Activated T-helper 2 cell treated with anti-CD3 and anti-CD28 coated beads, Interferon-gamma antibody, Interleukin-2, Interleukin-4, amounts not matched to agents 10 μg/mL and 5 μg/mL and 100 μg/mL, durations not matched to agents 14 hours and 24 hours and 36 hours (primary cell): ENCODE measurements around the gene PRPSAP1. TPM values are rescaled to one million over a fixed set of nuclear protein-coding genes. Genes with fewer than 3 reads are reported as not detected.
"Not testable (repeated sequence)": the region's sequence is repeated elsewhere in the genome, so short reads cannot be mapped to it uniquely, and the experiment has no call there.

Experiments
- DNase-seq: peaks from one replicate; pipeline ENCODE4 v3.0.0; 2021; ENCODE audit warnings: low spot score
- H3K27ac Mint-ChIP-seq: one replicate; pipeline ENCODE4 v1.8.0; 2021; ENCODE audit warnings: mixed read lengths
- H3K27me3 Mint-ChIP-seq: one replicate; pipeline ENCODE4 v1.8.0; 2021; ENCODE audit warnings: low read depth, mixed read lengths
- H3K36me3 Mint-ChIP-seq: one replicate; pipeline ENCODE4 v1.8.0; 2021; ENCODE audit warnings: low read depth, mixed read lengths
- H3K4me1 Mint-ChIP-seq: one replicate; pipeline ENCODE4 v1.8.0; 2021; ENCODE audit warnings: low read depth, mixed read lengths
- H3K4me3 Mint-ChIP-seq: one replicate; pipeline ENCODE4 v1.8.0; 2021; ENCODE audit warnings: low read depth, mild to moderate bottlenecking, moderate library complexity, mixed read lengths
- H3K9me3 Mint-ChIP-seq: one replicate; pipeline ENCODE4 v1.8.0; 2021; ENCODE audit warnings: mixed read lengths
- intact Hi-C: fragments of 100-400 bp; cut with micrococcal nuclease; formaldehyde crosslinking; loops from one replicate; pipeline ENCODE4 v1.15.1; 2023
- total RNA-seq: library from RNA; stranded (reverse); gene quantifications from 2 replicates; pipeline ENCODE4 v1.2.3, GENCODE V29; 2022

The PRPSAP1 gene
- total RNA-seq, 1 donor from 2014 or later: 48.2 TPM

DNA sequence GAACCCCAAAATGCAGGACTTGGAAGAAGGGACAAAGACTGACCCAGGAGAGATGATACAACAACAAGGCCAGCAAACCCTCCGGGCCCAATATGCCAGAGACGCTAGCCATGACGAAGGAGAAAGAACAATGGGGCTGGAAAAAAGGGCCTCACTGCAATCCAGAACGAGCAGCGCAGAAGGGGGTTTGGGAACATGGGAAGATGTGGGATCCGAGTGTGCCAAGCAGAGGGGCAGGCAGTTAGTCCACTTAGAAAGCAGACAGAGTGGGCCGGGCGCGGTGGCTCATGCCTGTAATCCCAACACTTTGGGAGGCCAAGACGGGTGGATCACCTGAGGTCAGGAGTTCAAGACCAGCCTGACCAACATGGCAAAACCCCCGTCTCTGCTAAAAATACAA, 6.8 kb downstream of the PRPSAP1 start:
- H3K4me3 Mint-ChIP-seq, DNase-seq, H3K9me3 Mint-ChIP-seq, H3K27ac Mint-ChIP-seq, intact Hi-C loops, H3K27me3 Mint-ChIP-seq, H3K4me1 Mint-ChIP-seq: not testable (repeated sequence)
- H3K36me3 Mint-ChIP-seq: peaks cover 35% of the 10 kb centered on the region

DNA sequence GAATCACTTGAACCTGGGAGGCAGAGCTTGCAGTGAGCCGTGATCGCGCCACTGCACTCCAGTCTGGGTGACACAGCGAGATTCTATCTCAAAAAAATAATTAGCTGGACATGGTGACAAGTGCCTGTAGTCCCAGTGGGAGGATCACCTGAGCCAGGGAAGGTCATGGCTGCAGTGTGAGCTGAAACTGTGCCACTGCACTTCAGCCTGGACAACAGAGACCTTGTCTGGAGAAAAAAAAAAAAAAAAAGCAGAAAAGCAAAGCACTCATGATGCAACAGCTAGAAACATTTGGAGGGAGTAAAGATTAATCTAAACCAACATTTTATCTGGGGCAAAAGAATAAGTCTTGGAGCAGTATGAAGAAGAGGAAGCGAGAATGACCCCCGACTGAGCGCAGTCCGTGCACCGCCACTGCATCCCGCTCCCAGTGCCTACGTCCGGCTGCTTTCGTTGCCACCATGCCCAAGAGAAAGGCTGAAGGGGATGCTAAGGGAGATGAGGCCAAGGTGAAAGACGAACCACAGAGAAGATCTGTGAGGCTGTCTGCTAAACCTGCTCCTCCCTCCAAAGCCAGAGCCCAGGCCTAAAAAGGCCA, 8.2 kb downstream of the PRPSAP1 start:
- Mint-ChIP-seq H3K4me3 (no peak overlapping the region), H3K27me3 (no peaks in the 10 kb centered on the region), H3K9me3 (no peaks in the 10 kb centered on the region), H3K4me1 (peaks cover 2% of the 10 kb centered on the region), H3K36me3 (peaks cover 41% of the 10 kb centered on the region), H3K27ac (no peak overlapping the region)
- intact Hi-C loops: no loop called here
- no peak for DNase-seq

DNA sequence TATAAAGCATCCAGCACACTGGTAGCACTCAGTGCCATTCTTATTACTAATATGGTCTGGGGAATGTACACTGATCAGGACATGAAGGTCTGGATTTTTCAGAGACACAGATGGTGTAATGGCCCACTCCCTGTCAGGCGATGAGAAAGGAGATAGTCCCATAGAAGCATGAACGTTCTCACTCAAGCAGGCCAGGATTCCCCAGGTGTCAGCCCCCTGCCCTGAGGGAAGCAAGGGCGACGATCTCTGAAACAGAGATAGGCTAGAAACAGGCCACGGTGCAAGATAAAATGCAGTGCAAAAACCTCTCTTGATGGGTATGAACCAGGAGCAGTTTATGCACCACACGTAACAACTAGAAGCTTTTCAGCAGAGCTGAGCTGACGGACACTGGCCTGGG, 10.6 kb downstream of the PRPSAP1 start:
- H3K27ac Mint-ChIP-seq: no peak overlapping the region
- intact Hi-C loops: no loop called here
- DNase-seq: no peak
- peaks cover 2% of the 10 kb centered on the region for H3K4me1 Mint-ChIP-seq
- no peaks in the 10 kb centered on the region for H3K9me3 Mint-ChIP-seq
- H3K4me3 Mint-ChIP-seq: no peak overlapping the region
- no peaks in the 10 kb centered on the region for H3K27me3 Mint-ChIP-seq
- peaks cover 44% of the 10 kb centered on the region for H3K36me3 Mint-ChIP-seq

DNA sequence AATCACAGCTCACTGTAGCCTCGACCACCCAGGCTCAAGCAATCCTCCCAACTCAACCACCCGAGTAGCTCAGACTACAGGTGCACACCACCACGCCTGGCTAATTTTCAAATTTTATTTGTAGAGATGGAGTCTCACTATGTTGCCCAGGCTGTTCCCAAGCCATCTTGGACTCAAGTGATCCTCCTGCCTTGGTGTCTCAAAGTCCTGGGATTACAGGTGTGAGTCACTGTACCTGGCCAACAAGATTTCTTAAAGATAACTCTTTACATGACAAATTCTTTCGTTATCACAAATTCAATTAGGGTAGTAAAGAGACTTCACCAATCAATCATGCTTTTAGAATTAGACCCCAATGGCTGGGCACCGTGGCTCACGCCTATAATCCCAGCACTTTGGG, 12.4 kb downstream of the PRPSAP1 start:
- Mint-ChIP-seq H3K4me3 (no peak overlapping the region), H3K27ac (no peak overlapping the region), H3K27me3 (no peaks in the 10 kb centered on the region), H3K9me3 (no peaks in the 10 kb centered on the region), H3K36me3 (peaks cover 31% of the 10 kb centered on the region), H3K4me1 (peaks cover 5% of the 10 kb centered on the region)
- DNase-seq: no peak
- intact Hi-C loops: no loop called here

DNA sequence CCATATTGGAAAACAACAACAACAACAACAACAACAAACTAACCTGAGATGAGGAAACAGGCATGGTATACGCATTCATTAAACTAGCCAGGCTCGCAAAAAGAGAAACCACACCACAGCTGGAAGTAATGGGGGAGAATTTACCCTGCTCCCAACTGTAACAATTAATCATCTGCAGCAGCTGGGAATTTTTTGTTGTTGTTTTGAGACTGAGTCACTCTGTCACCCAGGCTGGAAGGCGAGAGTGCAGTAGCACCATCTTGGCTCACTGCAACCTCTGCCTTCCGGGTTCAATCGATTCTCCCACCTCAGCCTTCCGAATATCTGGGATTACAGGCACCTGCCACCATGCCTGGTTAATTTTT, 16.3 kb downstream of the PRPSAP1 start:
- peaks cover 5% of the 10 kb centered on the region for H3K4me1 Mint-ChIP-seq
- no peak for DNase-seq

DNA sequence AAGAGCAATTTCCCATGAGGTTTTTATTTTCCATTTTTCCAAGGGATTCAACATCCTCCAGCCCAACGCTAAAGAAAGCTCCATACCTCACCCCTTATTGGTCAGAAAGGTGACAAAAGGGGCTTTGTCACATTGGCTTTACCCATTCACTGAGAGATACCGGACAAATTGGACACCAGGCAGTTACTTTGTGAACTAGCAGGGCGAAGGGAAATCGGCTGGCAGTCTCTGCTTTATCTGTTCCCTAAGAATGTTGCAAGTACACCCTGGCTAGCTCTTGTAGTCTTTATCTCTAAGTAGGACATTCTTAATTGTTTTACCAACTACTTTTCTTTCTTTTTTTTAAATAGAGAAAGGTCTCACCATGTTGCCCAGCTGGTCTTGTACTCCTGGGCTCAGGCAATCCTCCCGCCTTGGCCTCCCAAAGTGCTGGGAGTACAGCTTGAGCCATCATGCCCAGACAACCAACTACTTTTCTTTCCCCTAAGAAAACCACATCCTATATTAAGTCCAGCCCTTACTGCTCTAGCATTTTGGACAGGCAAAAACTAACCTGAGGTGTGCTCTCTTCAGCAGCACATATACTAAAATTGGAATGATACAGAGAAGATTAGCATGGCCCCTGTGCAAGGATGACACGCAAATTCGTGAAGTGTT, 16.8 kb downstream of the PRPSAP1 start:
- Mint-ChIP-seq H3K36me3 (peaks cover 15% of the 10 kb centered on the region), H3K9me3 (no peaks in the 10 kb centered on the region), H3K4me1 (peaks cover 3% of the 10 kb centered on the region), H3K4me3 (no peak overlapping the region), H3K27me3 (no peaks in the 10 kb centered on the region), H3K27ac (no peak overlapping the region)
- no peak for DNase-seq
- intact Hi-C loops: no loop called here

More for the DNA sequence above, 16.3 kb downstream of the PRPSAP1 start:
- Mint-ChIP-seq H3K27ac (no peak overlapping the region), H3K4me3 (no peak overlapping the region), H3K27me3 (no peaks in the 10 kb centered on the region), H3K9me3 (no peaks in the 10 kb centered on the region), H3K36me3 (peaks cover 20% of the 10 kb centered on the region)
- intact Hi-C loops: no loop called here

DNA sequence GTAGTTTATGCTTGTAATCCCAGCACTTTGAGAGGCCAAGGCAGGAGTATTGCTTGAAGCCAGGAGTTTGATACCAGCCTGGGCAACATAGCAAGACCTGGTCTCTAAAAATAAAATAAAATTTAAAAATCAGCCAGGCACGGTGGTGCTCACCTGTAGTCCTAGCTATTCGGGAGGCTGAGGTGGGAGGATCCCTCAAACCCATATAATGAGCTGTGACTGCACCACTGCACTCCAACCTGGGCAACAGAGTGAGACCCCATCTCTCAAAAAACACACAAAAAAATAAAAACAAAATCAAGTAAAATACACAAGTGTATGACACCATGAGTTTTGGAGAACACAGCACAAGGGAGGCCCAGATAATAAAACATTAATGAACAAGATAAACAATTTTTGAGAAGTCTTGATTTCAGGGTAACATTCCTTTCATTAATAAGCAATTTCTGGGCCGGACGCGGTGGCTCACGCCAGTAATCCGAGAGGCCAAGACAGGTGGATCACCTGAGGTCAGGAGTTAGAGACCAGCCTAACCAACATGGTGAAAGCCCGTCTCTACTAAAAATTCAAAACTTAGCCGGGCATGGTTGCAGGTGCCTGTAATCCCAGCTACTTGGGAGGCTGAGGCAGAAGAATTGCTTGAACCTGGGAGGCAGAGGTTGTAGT, 17.9 kb downstream of the PRPSAP1 start:
- no peak overlapping the region for H3K27ac Mint-ChIP-seq
- no peak for DNase-seq
- no peak overlapping the region for H3K4me3 Mint-ChIP-seq
- peaks cover 3% of the 10 kb centered on the region for H3K4me1 Mint-ChIP-seq
- H3K36me3 Mint-ChIP-seq: peaks cover 9% of the 10 kb centered on the region
- H3K9me3 Mint-ChIP-seq: no peaks in the 10 kb centered on the region
- no peaks in the 10 kb centered on the region for H3K27me3 Mint-ChIP-seq
- intact Hi-C loops: no loop called here

DNA sequence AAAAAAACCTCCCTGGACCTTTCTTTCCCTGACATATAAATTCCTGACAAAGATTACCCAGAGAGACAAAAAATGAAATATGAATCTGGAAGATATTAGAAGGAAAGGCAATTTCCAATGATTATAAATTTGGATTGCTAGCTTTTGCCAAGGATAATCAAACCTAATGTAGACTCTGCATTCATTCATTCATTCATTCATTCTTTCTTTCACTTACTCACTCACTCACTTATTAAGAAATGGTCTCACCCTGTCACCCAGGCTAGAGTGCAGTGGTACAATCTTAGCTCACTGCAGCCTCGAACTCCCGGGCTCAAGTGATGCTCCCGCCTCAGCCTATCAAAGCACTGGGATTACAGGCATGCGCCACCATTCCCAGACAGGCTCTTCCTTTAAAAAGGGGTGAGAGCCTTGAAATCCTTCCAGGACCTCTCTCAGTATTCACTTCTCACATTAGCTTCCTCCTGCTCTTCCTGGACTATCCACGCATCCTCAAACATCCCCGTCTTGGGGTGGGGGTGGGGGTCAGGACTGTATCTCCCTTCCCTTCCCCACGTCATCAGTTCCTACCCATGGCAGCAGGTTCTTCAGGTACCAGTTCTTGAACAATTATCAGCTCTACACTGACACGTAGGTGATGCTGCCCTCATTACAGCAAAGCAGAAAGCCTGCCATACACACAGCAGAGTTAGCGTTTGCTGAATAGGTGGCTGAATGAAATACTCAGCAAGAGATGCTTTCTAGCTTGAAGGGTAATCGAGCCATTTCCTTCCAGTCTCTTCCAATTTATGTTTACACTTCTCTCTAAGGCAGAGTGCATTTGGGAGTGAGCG, 19.8 kb downstream of the PRPSAP1 start:
- no peaks in the 10 kb centered on the region for H3K9me3 Mint-ChIP-seq
- H3K27me3 Mint-ChIP-seq: no peaks in the 10 kb centered on the region
- H3K4me3 Mint-ChIP-seq: no peak overlapping the region
- DNase-seq: no peak
- intact Hi-C loops: no loop called here
- H3K4me1 Mint-ChIP-seq: peaks cover 3% of the 10 kb centered on the region
- H3K36me3 Mint-ChIP-seq: peaks cover 13% of the 10 kb centered on the region
- no peak overlapping the region for H3K27ac Mint-ChIP-seq

DNA sequence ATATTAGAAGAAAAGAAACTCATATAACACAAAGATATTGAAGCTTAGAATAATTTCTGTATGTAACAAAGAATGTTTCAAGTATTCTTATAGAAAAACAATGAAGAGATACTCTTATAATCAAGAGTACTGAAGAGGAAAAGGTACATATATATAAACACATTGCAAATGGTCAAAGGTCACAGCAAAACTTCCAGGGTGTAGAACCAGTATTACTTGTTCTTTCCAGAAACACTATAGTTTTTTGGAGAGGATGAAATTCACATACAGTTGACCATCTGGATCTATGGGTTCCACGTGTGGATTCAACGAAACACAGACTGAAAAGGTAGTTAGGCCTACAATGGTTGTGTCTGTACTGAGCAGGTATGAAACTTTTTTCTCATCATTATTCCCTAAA, 22.6 kb downstream of the PRPSAP1 start:
- Mint-ChIP-seq H3K27me3 (no peaks in the 10 kb centered on the region), H3K36me3 (peaks cover 31% of the 10 kb centered on the region), H3K4me3 (no peak overlapping the region), H3K4me1 (peaks cover 1% of the 10 kb centered on the region), H3K27ac (no peak overlapping the region), H3K9me3 (no peaks in the 10 kb centered on the region)
- no peak for DNase-seq
- intact Hi-C loops: no loop called here

DNA sequence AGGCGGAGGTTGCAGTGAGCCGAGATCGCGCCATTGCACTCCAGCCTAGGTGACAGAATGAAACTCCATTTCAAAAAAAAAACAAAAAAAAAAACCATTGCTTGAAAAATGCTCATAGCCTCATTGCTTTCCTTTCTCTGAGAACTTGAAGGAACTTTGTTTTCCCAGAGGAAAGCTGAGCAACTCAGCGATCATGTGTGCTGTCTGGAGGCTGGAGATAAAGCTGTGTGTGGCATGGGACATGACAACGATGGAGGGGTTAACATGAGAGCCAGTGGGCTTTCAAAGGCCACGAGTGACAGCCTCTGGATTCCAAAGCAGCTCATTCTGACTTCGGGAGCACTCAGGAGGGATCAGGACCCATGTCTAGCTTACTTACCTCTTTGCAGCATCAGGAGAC, 24.1 kb downstream of the PRPSAP1 start:
- H3K27ac Mint-ChIP-seq: no peak overlapping the region
- peaks cover 34% of the 10 kb centered on the region for H3K36me3 Mint-ChIP-seq

DNA sequence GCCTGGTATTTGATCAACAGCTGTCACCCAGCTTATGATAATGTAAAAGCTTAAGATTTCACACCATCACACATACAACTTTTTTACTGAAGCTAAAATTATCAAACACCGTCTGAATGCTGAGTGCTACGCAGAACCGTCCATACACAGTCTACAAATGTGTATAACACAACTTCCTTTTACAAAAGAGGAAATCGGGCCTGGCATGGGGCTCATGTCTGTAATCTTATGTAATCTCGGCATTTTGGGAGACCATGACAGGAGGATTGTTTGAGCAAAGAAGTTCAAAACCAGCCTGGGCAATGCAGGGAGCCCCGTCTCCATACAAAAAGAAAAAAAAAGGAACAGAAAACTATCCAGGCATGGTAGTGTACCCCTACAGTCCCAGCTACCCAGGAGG, 26.0 kb downstream of the PRPSAP1 start:
- Mint-ChIP-seq H3K9me3 (no peaks in the 10 kb centered on the region), H3K36me3 (peaks cover 45% of the 10 kb centered on the region), H3K27me3 (no peaks in the 10 kb centered on the region), H3K4me1 (peaks cover 1% of the 10 kb centered on the region), H3K27ac (no peak overlapping the region), H3K4me3 (no peak overlapping the region)
- no peak for DNase-seq
- intact Hi-C loops: no loop called here

More for the DNA sequence above, 24.1 kb downstream of the PRPSAP1 start:
- no peak overlapping the region for H3K4me3 Mint-ChIP-seq
- no peaks in the 10 kb centered on the region for H3K27me3 Mint-ChIP-seq
- H3K9me3 Mint-ChIP-seq: no peaks in the 10 kb centered on the region
- intact Hi-C loops: no loop called here
- peaks cover 1% of the 10 kb centered on the region for H3K4me1 Mint-ChIP-seq
- DNase-seq: no peak

DNA sequence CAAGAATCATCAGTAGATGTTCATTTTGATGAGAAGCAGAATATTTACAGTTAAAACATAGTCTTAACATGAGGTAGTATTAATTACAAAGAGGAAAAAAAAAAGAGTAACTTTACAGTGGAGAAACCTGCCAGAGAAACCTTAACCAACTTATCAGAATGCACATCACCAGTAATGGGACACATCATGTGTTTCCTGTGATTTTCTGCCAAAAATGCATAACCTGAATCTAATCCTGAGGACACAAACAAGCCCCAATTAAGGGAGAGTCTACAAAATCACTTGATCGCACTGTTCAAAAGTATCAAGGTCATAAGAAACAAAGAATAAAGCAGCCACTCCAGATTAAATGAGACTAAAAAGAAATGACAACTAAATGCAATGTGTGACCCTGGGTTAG, 27.4 kb downstream of the PRPSAP1 start:
- no peak for DNase-seq
- peaks cover 47% of the 10 kb centered on the region for H3K36me3 Mint-ChIP-seq
- H3K27me3 Mint-ChIP-seq: no peaks in the 10 kb centered on the region
- no peaks in the 10 kb centered on the region for H3K9me3 Mint-ChIP-seq
- no peak overlapping the region for H3K27ac Mint-ChIP-seq
- H3K4me1 Mint-ChIP-seq: peaks cover 1% of the 10 kb centered on the region
- H3K4me3 Mint-ChIP-seq: no peak overlapping the region
- intact Hi-C loops: no loop called here

DNA sequence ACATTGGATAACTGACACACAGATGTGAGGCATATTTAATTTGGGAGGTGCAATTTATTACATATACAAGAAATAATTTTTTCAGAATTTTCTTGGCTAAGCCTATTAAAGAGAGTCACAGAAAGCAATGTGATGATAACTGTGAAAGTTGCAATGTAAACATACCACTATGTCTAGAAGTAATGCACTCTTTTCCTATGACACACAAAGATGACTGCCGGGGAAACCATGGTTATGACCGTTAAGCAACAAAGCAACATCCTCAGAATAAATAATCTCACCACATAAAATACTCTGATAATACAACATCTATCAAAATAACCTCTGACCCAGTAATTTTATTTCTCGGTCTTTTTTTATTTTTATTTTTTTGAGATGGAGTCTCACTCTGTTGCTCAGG, 35.1 kb downstream of the PRPSAP1 start:
- intact Hi-C loops: no loop called here
- no peak overlapping the region for H3K27ac Mint-ChIP-seq
- H3K27me3 Mint-ChIP-seq: no peaks in the 10 kb centered on the region
- no peak overlapping the region for H3K4me3 Mint-ChIP-seq
- H3K36me3 Mint-ChIP-seq: peaks cover 29% of the 10 kb centered on the region
- DNase-seq: no peak
- no peaks in the 10 kb centered on the region for H3K9me3 Mint-ChIP-seq
- peaks cover 12% of the 10 kb centered on the region for H3K4me1 Mint-ChIP-seq
